ENCODE measurements around the gene GMEB2. TPM values are rescaled to one million over a fixed set of nuclear protein-coding genes. Genes with fewer than 3 reads are reported as not detected.

The GMEB2 gene
- total and polyA plus RNA-seq, 5 donors from 2014 or later: 8.3 to 21.9 (median 10.1) TPM

DNA sequence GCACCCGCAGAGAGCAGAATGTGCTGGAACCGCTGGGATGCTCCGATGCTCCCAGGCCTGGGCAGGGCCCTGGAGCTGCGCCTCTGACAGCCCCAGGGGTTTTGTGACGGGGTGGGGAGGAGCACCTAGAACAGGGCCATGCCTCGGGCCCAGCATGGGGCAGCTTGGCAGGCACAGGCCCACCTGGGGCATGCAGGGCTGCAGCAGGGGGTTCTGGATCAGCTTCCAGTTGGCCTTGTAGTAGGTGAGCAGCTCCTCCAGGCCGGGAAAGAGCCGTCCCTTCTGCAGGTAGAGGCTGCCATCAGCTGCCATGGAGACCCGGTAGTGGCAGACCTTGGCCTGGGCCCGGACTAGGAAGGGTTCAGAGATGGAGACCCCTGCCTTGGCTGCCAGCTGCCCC is 83.8 kb downstream of the GMEB2 start:
- DNase-seq (no peak), ATAC-seq (ENCODE audit: low read depth in 2 of 2) (no peak)
- Histone ChIP-seq H3K4me1 (ENCODE audit: control insufficient read depth, insufficient read depth, low read length, poor library complexity, severe bottlenecking) (peaks cover 9% of the 10 kb centered on the region), H3K27me3 (ENCODE audit: control insufficient read depth, insufficient read depth, low read length) (no peaks in the 10 kb centered on the region), H3K4me3 (ENCODE audit: low read depth, low read length) (no peak overlapping the region), H3K9me3 (ENCODE audit: control insufficient read depth in 2 of 2, low read length in 2 of 2) (no peaks in the 10 kb centered on the region), H3K27ac (ENCODE audit: insufficient read depth, low read length, poor library complexity, severe bottlenecking) (no peak overlapping the region), H3K36me3 (ENCODE audit: control insufficient read depth, insufficient read depth, low read length) (no peaks in the 10 kb centered on the region)
- peak overlapping the region in 1 of 3 donors; percentile 53 for H3K27ac Mint-ChIP-seq
- H3K36me3 Mint-ChIP-seq: no peaks in the 10 kb centered on the region
- peaks cover 2 to 12% (median 5%) of the 10 kb centered on the region in 4 donors for H3K4me1 Mint-ChIP-seq
- no peak overlapping the region for H3K4me3 Mint-ChIP-seq
- H3K27me3 Mint-ChIP-seq: peaks cover 4% of the 10 kb centered on the region
- no peaks in the 10 kb centered on the region for H3K9me3 Mint-ChIP-seq

GRCh38 chr20:63542696-63543095 is 84.2 kb downstream of the GMEB2 start:
- no peaks in the 10 kb centered on the region for H3K9me3 ChIP-seq (ENCODE audit: control insufficient read depth in 2 of 2, low read length in 2 of 2)
- no peak overlapping the region for H3K27ac ChIP-seq (ENCODE audit: insufficient read depth, low read length, poor library complexity, severe bottlenecking)
- Mint-ChIP-seq H3K27ac (no peak overlapping the region), H3K9me3 (no peaks in the 10 kb centered on the region), H3K4me3 (no peak overlapping the region), H3K27me3 (peaks cover 4% of the 10 kb centered on the region), H3K4me1 (peaks cover 2 to 12% (median 7%) of the 10 kb centered on the region in 4 donors), H3K36me3 (no peaks in the 10 kb centered on the region)
- H3K4me1 ChIP-seq (ENCODE audit: control insufficient read depth, insufficient read depth, low read length, poor library complexity, severe bottlenecking): peaks cover 13% of the 10 kb centered on the region
- ATAC-seq (ENCODE audit: low read depth in 2 of 2): no peak
- H3K36me3 ChIP-seq (ENCODE audit: control insufficient read depth, insufficient read depth, low read length): no peaks in the 10 kb centered on the region
- no peak overlapping the region for H3K4me3 ChIP-seq (ENCODE audit: low read depth, low read length)
- DNase-seq: no peak
- no peaks in the 10 kb centered on the region for H3K27me3 ChIP-seq (ENCODE audit: control insufficient read depth, insufficient read depth, low read length)

DNA sequence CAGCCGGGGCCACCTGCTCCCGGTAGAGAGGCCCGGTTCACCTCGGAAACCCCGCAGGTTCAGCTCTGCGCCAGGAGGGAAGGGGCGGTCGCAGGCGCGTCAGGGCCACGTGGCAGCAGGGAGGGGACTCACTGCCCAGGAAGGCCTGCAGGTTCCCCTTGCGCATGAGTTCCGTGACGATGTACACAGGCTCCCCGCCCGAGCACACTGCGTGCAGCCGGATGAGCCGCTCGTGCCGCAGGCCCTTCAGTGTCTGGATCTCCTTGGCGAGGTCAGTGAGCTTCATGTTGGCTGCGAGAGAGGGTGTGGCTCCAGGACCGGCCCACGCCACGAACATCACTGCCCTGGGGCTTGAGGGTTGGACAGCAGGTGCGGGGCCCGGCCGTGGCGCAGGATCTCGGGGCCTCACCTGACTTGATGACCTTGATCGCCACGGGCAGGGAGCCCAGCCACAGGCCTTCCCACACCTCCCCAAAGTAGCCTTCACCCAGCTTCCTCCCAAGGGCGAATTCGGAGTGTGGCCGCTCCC is 84.8 kb downstream of the GMEB2 start:
- no peaks in the 10 kb centered on the region for H3K27me3 ChIP-seq (ENCODE audit: control insufficient read depth, insufficient read depth, low read length)
- H3K36me3 ChIP-seq (ENCODE audit: control insufficient read depth, insufficient read depth, low read length): no peaks in the 10 kb centered on the region
- no peaks in the 10 kb centered on the region for H3K9me3 Mint-ChIP-seq
- no peaks in the 10 kb centered on the region for H3K36me3 Mint-ChIP-seq
- H3K27ac ChIP-seq (ENCODE audit: insufficient read depth, low read length, poor library complexity, severe bottlenecking): no peak overlapping the region
- H3K4me1 Mint-ChIP-seq: peaks cover 2 to 12% (median 7%) of the 10 kb centered on the region in 4 donors
- ATAC-seq (ENCODE audit: low read depth in 2 of 2) (no peak), DNase-seq (no peak)
- no peak overlapping the region for H3K4me3 Mint-ChIP-seq
- no peak overlapping the region for H3K4me3 ChIP-seq (ENCODE audit: low read depth, low read length)
- no peak overlapping the region for H3K27ac Mint-ChIP-seq
- no peaks in the 10 kb centered on the region for H3K9me3 ChIP-seq (ENCODE audit: control insufficient read depth in 2 of 2, low read length in 2 of 2)
- peaks cover 19% of the 10 kb centered on the region for H3K4me1 ChIP-seq (ENCODE audit: control insufficient read depth, insufficient read depth, low read length, poor library complexity, severe bottlenecking)
- H3K27me3 Mint-ChIP-seq: peaks cover 4% of the 10 kb centered on the region

- Histone ChIP-seq H3K4me3 (ENCODE audit: low read depth, low read length) (no peak overlapping the region), H3K27ac (ENCODE audit: insufficient read depth, low read length, poor library complexity, severe bottlenecking) (no peak overlapping the region), H3K9me3 (ENCODE audit: control insufficient read depth in 2 of 2, low read length in 2 of 2) (no peaks in the 10 kb centered on the region), H3K36me3 (ENCODE audit: control insufficient read depth, insufficient read depth, low read length) (no peaks in the 10 kb centered on the region), H3K4me1 (ENCODE audit: control insufficient read depth, insufficient read depth, low read length, poor library complexity, severe bottlenecking) (peaks cover 23% of the 10 kb centered on the region), H3K27me3 (ENCODE audit: control insufficient read depth, insufficient read depth, low read length) (no peaks in the 10 kb centered on the region)
- ATAC-seq (ENCODE audit: low read depth in 2 of 2): no peak
- Mint-ChIP-seq H3K4me3 (no peak overlapping the region), H3K27ac (no peak overlapping the region), H3K4me1 (peaks cover 2 to 14% (median 8%) of the 10 kb centered on the region in 4 donors), H3K36me3 (no peaks in the 10 kb centered on the region), H3K27me3 (no peaks in the 10 kb centered on the region), H3K9me3 (no peaks in the 10 kb centered on the region)
- no peak for DNase-seq
Observed at GRCh38 chr20:63541371-63541770, 85.5 kb downstream of the GMEB2 start.

DNA sequence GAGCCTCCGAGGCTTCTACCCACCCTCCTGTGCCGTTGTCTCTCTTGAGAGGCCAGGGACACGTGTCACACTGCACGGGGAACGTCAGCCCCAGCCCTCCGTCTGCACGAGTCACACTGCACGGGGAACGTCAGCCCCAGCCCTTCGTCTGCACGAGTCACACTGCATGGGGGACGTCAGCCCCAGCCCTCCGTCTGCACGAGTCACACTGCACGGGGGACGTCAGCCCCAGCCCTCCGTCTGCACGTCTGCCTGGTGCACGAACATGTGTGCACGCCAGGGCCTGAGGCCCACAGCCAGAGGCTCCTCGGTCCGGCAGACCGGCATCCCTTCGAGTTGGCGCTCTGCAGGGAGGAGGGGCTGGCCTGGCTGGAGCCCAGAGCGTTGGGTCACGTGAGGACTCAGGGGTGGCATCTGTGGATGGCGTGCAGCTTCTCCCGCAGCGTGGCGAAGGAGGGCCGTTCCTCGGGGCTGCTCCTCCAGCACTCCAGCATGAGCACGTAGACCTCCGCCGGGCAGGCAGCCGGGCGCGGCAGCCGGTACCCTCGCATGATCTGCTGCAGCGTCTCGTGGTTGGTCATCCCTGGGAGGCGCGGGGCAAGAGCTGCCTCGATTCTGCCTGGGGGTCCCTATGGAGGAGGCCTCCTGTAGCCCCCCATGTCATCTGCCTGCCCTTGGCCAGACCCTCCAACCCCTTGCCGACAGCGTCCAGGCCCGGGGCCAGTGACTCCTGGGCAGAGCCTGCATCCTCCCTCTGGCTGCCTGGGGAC is 86.3 kb downstream of the GMEB2 start:
- H3K36me3 Mint-ChIP-seq: no peaks in the 10 kb centered on the region
- ATAC-seq (ENCODE audit: low read depth in 2 of 2): no peak
- H3K9me3 ChIP-seq (ENCODE audit: control insufficient read depth in 2 of 2, low read length in 2 of 2): no peaks in the 10 kb centered on the region
- no peak for DNase-seq
- H3K4me1 Mint-ChIP-seq: peaks cover 2 to 17% (median 7%) of the 10 kb centered on the region in 4 donors
- H3K27me3 Mint-ChIP-seq: no peaks in the 10 kb centered on the region
- peaks cover 23% of the 10 kb centered on the region for H3K4me1 ChIP-seq (ENCODE audit: control insufficient read depth, insufficient read depth, low read length, poor library complexity, severe bottlenecking)
- no peak overlapping the region for H3K27ac ChIP-seq (ENCODE audit: insufficient read depth, low read length, poor library complexity, severe bottlenecking)
- no peaks in the 10 kb centered on the region for H3K36me3 ChIP-seq (ENCODE audit: control insufficient read depth, insufficient read depth, low read length)
- no peaks in the 10 kb centered on the region for H3K9me3 Mint-ChIP-seq
- H3K4me3 ChIP-seq (ENCODE audit: low read depth, low read length): no peak overlapping the region
- no peak overlapping the region for H3K27ac Mint-ChIP-seq
- no peaks in the 10 kb centered on the region for H3K27me3 ChIP-seq (ENCODE audit: control insufficient read depth, insufficient read depth, low read length)
- no peak overlapping the region for H3K4me3 Mint-ChIP-seq

DNA sequence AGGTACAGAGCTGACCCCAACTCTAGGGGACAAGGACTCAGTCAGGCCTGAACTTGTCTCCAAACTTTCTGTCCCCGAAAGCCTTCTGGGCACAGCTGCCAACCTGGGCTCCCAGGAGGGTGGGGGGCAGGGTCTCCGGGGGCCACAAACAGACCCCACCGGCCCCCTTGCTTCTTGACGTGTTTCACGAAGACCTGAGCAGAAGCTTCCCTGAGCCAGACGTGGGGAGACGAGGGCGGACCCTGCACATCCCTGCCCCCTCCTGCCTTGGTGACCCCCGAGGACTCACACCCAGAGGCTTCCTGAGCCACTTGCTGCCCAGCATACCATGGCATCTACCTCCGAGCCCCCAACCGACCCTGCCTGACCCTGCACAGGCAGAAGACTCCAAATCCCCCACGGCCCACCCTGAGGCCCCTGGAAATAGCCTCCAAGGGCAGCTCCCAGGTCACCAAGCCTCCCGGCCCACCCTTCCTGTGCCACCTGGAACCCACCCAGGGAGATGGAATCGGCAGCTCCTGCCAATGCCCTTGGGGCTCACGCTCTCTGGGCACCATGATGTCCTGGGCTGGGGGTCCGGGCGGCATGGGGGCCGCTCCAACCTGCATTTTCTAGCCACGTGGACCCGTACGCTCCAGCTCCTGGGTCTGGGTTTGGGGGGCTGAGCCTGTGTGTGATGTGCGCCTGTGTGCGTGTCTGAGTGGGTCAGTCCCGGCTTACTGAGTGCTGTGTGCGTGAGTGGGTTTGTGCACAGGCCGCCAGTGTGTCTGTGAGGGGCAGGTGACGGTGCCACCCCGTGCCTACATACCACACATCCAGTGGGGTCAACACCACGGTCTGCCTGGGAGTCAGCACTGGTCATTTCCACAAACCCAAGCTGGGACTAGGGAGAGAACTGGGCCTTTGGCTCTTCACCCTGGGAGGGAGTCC is 87.2 kb downstream of the GMEB2 start:
- no peaks in the 10 kb centered on the region for H3K27me3 Mint-ChIP-seq
- DNase-seq: no peak
- peak overlapping the region in 1 of 4 donors; percentile 69 for H3K4me3 Mint-ChIP-seq
- ATAC-seq (ENCODE audit: low read depth in 2 of 2): no peak
- peaks cover 23% of the 10 kb centered on the region for H3K4me1 ChIP-seq (ENCODE audit: control insufficient read depth, insufficient read depth, low read length, poor library complexity, severe bottlenecking)
- no peak overlapping the region for H3K27ac Mint-ChIP-seq
- H3K27ac ChIP-seq (ENCODE audit: insufficient read depth, low read length, poor library complexity, severe bottlenecking): no peak overlapping the region
- no peak overlapping the region for H3K4me3 ChIP-seq (ENCODE audit: low read depth, low read length)
- no peaks in the 10 kb centered on the region for H3K27me3 ChIP-seq (ENCODE audit: control insufficient read depth, insufficient read depth, low read length)
- H3K36me3 ChIP-seq (ENCODE audit: control insufficient read depth, insufficient read depth, low read length): no peaks in the 10 kb centered on the region
- H3K4me1 Mint-ChIP-seq: peaks cover 2 to 17% (median 5%) of the 10 kb centered on the region in 4 donors
- H3K9me3 ChIP-seq (ENCODE audit: control insufficient read depth in 2 of 2, low read length in 2 of 2): no peaks in the 10 kb centered on the region
- H3K36me3 Mint-ChIP-seq: no peaks in the 10 kb centered on the region
- H3K9me3 Mint-ChIP-seq: no peaks in the 10 kb centered on the region

DNA sequence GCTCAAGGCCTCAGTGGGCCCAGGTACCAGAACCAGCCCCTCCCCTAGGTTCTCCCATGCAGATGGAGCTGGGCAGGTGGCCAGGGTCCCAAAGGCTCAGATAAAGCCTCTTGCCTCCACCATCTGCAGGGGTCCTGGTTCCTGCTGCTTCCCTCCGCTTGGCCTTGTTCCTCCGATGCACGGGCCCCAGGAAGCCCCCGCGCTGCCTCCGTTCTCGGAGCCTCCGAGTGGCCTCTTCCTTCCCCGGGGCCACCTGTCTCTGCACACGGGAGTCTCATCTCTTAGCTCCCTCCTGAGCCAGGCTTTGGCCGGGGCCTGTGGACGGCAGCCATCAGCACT is 87.8 kb downstream of the GMEB2 start:
- peak overlapping the region in 1 of 4 donors; percentile 69 for H3K4me3 Mint-ChIP-seq
- H3K4me3 ChIP-seq (ENCODE audit: low read depth, low read length): no peak overlapping the region
- ATAC-seq (ENCODE audit: low read depth in 2 of 2): no peak
- no peak for DNase-seq
- H3K4me1 ChIP-seq (ENCODE audit: control insufficient read depth, insufficient read depth, low read length, poor library complexity, severe bottlenecking): peaks cover 23% of the 10 kb centered on the region
- H3K36me3 Mint-ChIP-seq: no peaks in the 10 kb centered on the region
- no peak overlapping the region for H3K27ac Mint-ChIP-seq
- no peaks in the 10 kb centered on the region for H3K9me3 ChIP-seq (ENCODE audit: control insufficient read depth in 2 of 2, low read length in 2 of 2)
- H3K27me3 ChIP-seq (ENCODE audit: control insufficient read depth, insufficient read depth, low read length): no peaks in the 10 kb centered on the region
- no peaks in the 10 kb centered on the region for H3K9me3 Mint-ChIP-seq
- H3K27me3 Mint-ChIP-seq: no peaks in the 10 kb centered on the region
- no peaks in the 10 kb centered on the region for H3K36me3 ChIP-seq (ENCODE audit: control insufficient read depth, insufficient read depth, low read length)
- H3K27ac ChIP-seq (ENCODE audit: insufficient read depth, low read length, poor library complexity, severe bottlenecking): peak overlapping the region; percentile 86
- peaks cover 2 to 17% (median 5%) of the 10 kb centered on the region in 4 donors for H3K4me1 Mint-ChIP-seq

Data from CD4-positive, CD25-positive, alpha-beta regulatory T cell (primary cell).